ENCODE data around the gene SAP30. TPM values are rescaled to one million over a fixed set of nuclear protein-coding genes. Genes with fewer than 3 reads are reported as not detected.

The SAP30 gene
- total and polyA plus RNA-seq, 4 donors, result 19.2 to 29.0 (median 27.3) TPM

GRCh38 chr4:173405840-173406606 is 35.3 kb downstream of the SAP30 start:
- Histone ChIP-seq H3K9me3 (ENCODE audit: control insufficient read depth, insufficient read depth, low read length) (no peaks in the 10 kb centered on the region), H3K27me3 (ENCODE audit: control insufficient read depth, insufficient read depth, low read length) (no peaks in the 10 kb centered on the region), H3K4me1 (ENCODE audit: control insufficient read depth, insufficient read depth, low read length) (no peaks in the 10 kb centered on the region), H3K4me3 (ENCODE audit: low read depth, low read length) (no peak overlapping the region), H3K36me3 (ENCODE audit: control insufficient read depth, insufficient read depth, low read length) (no peaks in the 10 kb centered on the region), H3K27ac (ENCODE audit: low read depth, low read length) (no peak overlapping the region)
- WGBS (ENCODE audit: insufficient coverage), result 88% methylated on average over 1 of the region's 4 CpGs
- DNase-seq (ENCODE audit: low read depth in 4 of 6, low spot score in 6 of 6), result no peak

- 0% methylated on average over 1 of the region's 2 CpGs for WGBS (ENCODE audit: insufficient coverage)
- H3K9me3 ChIP-seq (ENCODE audit: control insufficient read depth, insufficient read depth, low read length), result no peaks in the 10 kb centered on the region
These were observed 39.3 kb downstream of the SAP30 start for GRCh38 chr4:173410079-173410478.

GRCh38 chr4:173411106-173411693 is 40.4 kb downstream of the SAP30 start:
- H3K4me3 ChIP-seq (ENCODE audit: low read depth, low read length), result no peak overlapping the region
- DNase-seq (ENCODE audit: low read depth in 4 of 6, low spot score in 6 of 6), result no peak
- H3K9me3 ChIP-seq (ENCODE audit: control insufficient read depth, insufficient read depth, low read length), result no peaks in the 10 kb centered on the region
- H3K27me3 ChIP-seq (ENCODE audit: control insufficient read depth, insufficient read depth, low read length), result no peaks in the 10 kb centered on the region
- H3K36me3 ChIP-seq (ENCODE audit: control insufficient read depth, insufficient read depth, low read length), result no peaks in the 10 kb centered on the region
- peaks cover 11% of the 10 kb centered on the region for H3K4me1 ChIP-seq (ENCODE audit: control insufficient read depth, insufficient read depth, low read length)
- no peak overlapping the region for H3K27ac ChIP-seq (ENCODE audit: low read depth, low read length)
- WGBS (ENCODE audit: insufficient coverage), result no CpG with 5 or more reads among the region's 4 CpGs

More at GRCh38 chr4:173410079-173410478, 39.3 kb downstream of the SAP30 start:
- no peak for DNase-seq (ENCODE audit: low read depth in 4 of 6, low spot score in 6 of 6)
- Histone ChIP-seq H3K27ac (ENCODE audit: low read depth, low read length) (no peak overlapping the region), H3K4me1 (ENCODE audit: control insufficient read depth, insufficient read depth, low read length) (peaks cover 6% of the 10 kb centered on the region), H3K27me3 (ENCODE audit: control insufficient read depth, insufficient read depth, low read length) (no peaks in the 10 kb centered on the region), H3K4me3 (ENCODE audit: low read depth, low read length) (no peak overlapping the region), H3K36me3 (ENCODE audit: control insufficient read depth, insufficient read depth, low read length) (no peaks in the 10 kb centered on the region)

- Histone ChIP-seq H3K4me1 (ENCODE audit: control insufficient read depth, insufficient read depth, low read length) (peaks cover 18% of the 10 kb centered on the region), H3K36me3 (ENCODE audit: control insufficient read depth, insufficient read depth, low read length) (no peaks in the 10 kb centered on the region), H3K9me3 (ENCODE audit: control insufficient read depth, insufficient read depth, low read length) (no peaks in the 10 kb centered on the region), H3K27ac (ENCODE audit: low read depth, low read length) (no peak overlapping the region), H3K4me3 (ENCODE audit: low read depth, low read length) (no peak overlapping the region), H3K27me3 (ENCODE audit: control insufficient read depth, insufficient read depth, low read length) (no peaks in the 10 kb centered on the region)
- peak in 1 of 6 donors; percentile 51 for DNase-seq (ENCODE audit: low read depth in 4 of 6, low spot score in 6 of 6)
- WGBS (ENCODE audit: insufficient coverage), result no CpG with 5 or more reads among the region's 1 CpG
These were observed 42.3 kb downstream of the SAP30 start for GRCh38 chr4:173413036-173413435.

- H3K27me3 ChIP-seq (ENCODE audit: control insufficient read depth, insufficient read depth, low read length), result no peaks in the 10 kb centered on the region
- WGBS (ENCODE audit: insufficient coverage), result 70% methylated on average over 3 of the region's 3 CpGs
- H3K27ac ChIP-seq (ENCODE audit: low read depth, low read length), result no peak overlapping the region
- H3K9me3 ChIP-seq (ENCODE audit: control insufficient read depth, insufficient read depth, low read length), result no peaks in the 10 kb centered on the region
- H3K36me3 ChIP-seq (ENCODE audit: control insufficient read depth, insufficient read depth, low read length), result no peaks in the 10 kb centered on the region
- no peak for DNase-seq (ENCODE audit: low read depth in 4 of 6, low spot score in 6 of 6)
- no peak overlapping the region for H3K4me3 ChIP-seq (ENCODE audit: low read depth, low read length)
- H3K4me1 ChIP-seq (ENCODE audit: control insufficient read depth, insufficient read depth, low read length), result peaks cover 18% of the 10 kb centered on the region
These were observed 43.7 kb downstream of the SAP30 start for GRCh38 chr4:173414456-173414855.

GRCh38 chr4:173415092-173415491 is 44.3 kb downstream of the SAP30 start:
- no peak overlapping the region for H3K4me3 ChIP-seq (ENCODE audit: low read depth, low read length)
- WGBS (ENCODE audit: insufficient coverage), result no CpG with 5 or more reads among the region's 3 CpGs
- H3K27me3 ChIP-seq (ENCODE audit: control insufficient read depth, insufficient read depth, low read length), result no peaks in the 10 kb centered on the region
- no peak overlapping the region for H3K27ac ChIP-seq (ENCODE audit: low read depth, low read length)
- DNase-seq (ENCODE audit: low read depth in 4 of 6, low spot score in 6 of 6), result peak in 1 of 6 donors; percentile 35
- peaks cover 18% of the 10 kb centered on the region for H3K4me1 ChIP-seq (ENCODE audit: control insufficient read depth, insufficient read depth, low read length)
- H3K36me3 ChIP-seq (ENCODE audit: control insufficient read depth, insufficient read depth, low read length), result no peaks in the 10 kb centered on the region
- no peaks in the 10 kb centered on the region for H3K9me3 ChIP-seq (ENCODE audit: control insufficient read depth, insufficient read depth, low read length)

- no peak for DNase-seq (ENCODE audit: low read depth in 4 of 6, low spot score in 6 of 6)
- peaks cover 18% of the 10 kb centered on the region for H3K4me1 ChIP-seq (ENCODE audit: control insufficient read depth, insufficient read depth, low read length)
- 78% methylated on average over 17 of the region's 26 CpGs for WGBS (ENCODE audit: insufficient coverage)
- H3K27me3 ChIP-seq (ENCODE audit: control insufficient read depth, insufficient read depth, low read length), result no peaks in the 10 kb centered on the region
- no peaks in the 10 kb centered on the region for H3K36me3 ChIP-seq (ENCODE audit: control insufficient read depth, insufficient read depth, low read length)
- peak overlapping the region; percentile 22 for H3K27ac ChIP-seq (ENCODE audit: low read depth, low read length)
- no peaks in the 10 kb centered on the region for H3K9me3 ChIP-seq (ENCODE audit: control insufficient read depth, insufficient read depth, low read length)
- no peak overlapping the region for H3K4me3 ChIP-seq (ENCODE audit: low read depth, low read length)
These were observed 45.3 kb downstream of the SAP30 start for GRCh38 chr4:173415885-173416653.

- no peak overlapping the region for H3K27ac ChIP-seq (ENCODE audit: low read depth, low read length)
- H3K36me3 ChIP-seq (ENCODE audit: control insufficient read depth, insufficient read depth, low read length), result no peaks in the 10 kb centered on the region
- H3K4me3 ChIP-seq (ENCODE audit: low read depth, low read length), result no peak overlapping the region
- no peak for DNase-seq (ENCODE audit: low read depth in 4 of 6, low spot score in 6 of 6)
- no peaks in the 10 kb centered on the region for H3K27me3 ChIP-seq (ENCODE audit: control insufficient read depth, insufficient read depth, low read length)
- H3K4me1 ChIP-seq (ENCODE audit: control insufficient read depth, insufficient read depth, low read length), result peaks cover 18% of the 10 kb centered on the region
- H3K9me3 ChIP-seq (ENCODE audit: control insufficient read depth, insufficient read depth, low read length), result no peaks in the 10 kb centered on the region
These were observed 47.1 kb downstream of the SAP30 start for GRCh38 chr4:173417833-173418232.

- Histone ChIP-seq H3K36me3 (ENCODE audit: control insufficient read depth, insufficient read depth, low read length) (no peaks in the 10 kb centered on the region), H3K4me3 (ENCODE audit: low read depth, low read length) (no peak overlapping the region), H3K9me3 (ENCODE audit: control insufficient read depth, insufficient read depth, low read length) (no peaks in the 10 kb centered on the region), H3K4me1 (ENCODE audit: control insufficient read depth, insufficient read depth, low read length) (peaks cover 18% of the 10 kb centered on the region), H3K27ac (ENCODE audit: low read depth, low read length) (no peak overlapping the region), H3K27me3 (ENCODE audit: control insufficient read depth, insufficient read depth, low read length) (no peaks in the 10 kb centered on the region)
- no peak for DNase-seq (ENCODE audit: low read depth in 4 of 6, low spot score in 6 of 6)
- WGBS (ENCODE audit: insufficient coverage), result no CpG with 5 or more reads among the region's 3 CpGs
These were observed 47.9 kb downstream of the SAP30 start for GRCh38 chr4:173418639-173419038.

Data from spinal cord (tissue), 10 donors.